H1 (cell line): ENCODE data around the gene NFAT5. TPM values are rescaled to one million over a fixed set of nuclear protein-coding genes. Genes with fewer than 3 reads are reported as not detected.

Source experiments
- JUN ChIP-seq: IDR thresholded peaks from 2 replicates; pipeline ENCODE4 v1.6.1; 2011; ENCODE audit warnings: low read depth, mild to moderate bottlenecking, improper control_type of control experiment, low read length
- KDM4A ChIP-seq: IDR thresholded peaks from one replicate; pipeline ENCODE4 v1.7.1; 2012; ENCODE audit warnings: low read depth, mild to moderate bottlenecking, moderate library complexity, low read length, inconsistent platforms; ENCODE audit not compliant: severe bottlenecking
- POU5F1 ChIP-seq: IDR thresholded peaks from 2 replicates; pipeline ENCODE4 v1.6.1; 2011; ENCODE audit warnings: low read depth, mild to moderate bottlenecking, low read length, moderate library complexity
- SP2 ChIP-seq: IDR thresholded peaks from 2 replicates; pipeline ENCODE4 v1.6.1; 2012; ENCODE audit warnings: mild to moderate bottlenecking, low read length, inconsistent platforms
- polyA plus RNA-seq, 7 experiments: library from polyadenylated mRNA; depleted of rRNA in 3 of 7; stranded (reverse) in 5 of 7; unstranded in 2 of 7; fragments of >200 nt in 5 of 7; fragments of 200-250 nt in 2 of 7; gene quantifications; 1 replicate in 5 of 7; 2 replicates in 1 of 7; 4 replicates in 1 of 7; pipeline versions ENCODE4 v1.2.1 to v1.2.3, GENCODE V29; 2011 to 2013; ENCODE audit warnings: missing spikeins in 2 of 7, mixed read lengths in 2 of 7
- total RNA-seq: library from RNA; stranded (reverse); fragmentation: NEBNext Ultra II Directional; extraction: Animal tissue kit (Norgen Biotek cat#: 25700); gene quantifications from 2 replicates; pipeline ENCODE4 v1.2.1, GENCODE V29; 2021

The NFAT5 gene
- total and polyA plus RNA-seq, 2 of the 8 experiments (the other 6 are each of a cell fraction or from before 2014, with no cell fraction given), result 8.9 to 29.0 TPM

DNA sequence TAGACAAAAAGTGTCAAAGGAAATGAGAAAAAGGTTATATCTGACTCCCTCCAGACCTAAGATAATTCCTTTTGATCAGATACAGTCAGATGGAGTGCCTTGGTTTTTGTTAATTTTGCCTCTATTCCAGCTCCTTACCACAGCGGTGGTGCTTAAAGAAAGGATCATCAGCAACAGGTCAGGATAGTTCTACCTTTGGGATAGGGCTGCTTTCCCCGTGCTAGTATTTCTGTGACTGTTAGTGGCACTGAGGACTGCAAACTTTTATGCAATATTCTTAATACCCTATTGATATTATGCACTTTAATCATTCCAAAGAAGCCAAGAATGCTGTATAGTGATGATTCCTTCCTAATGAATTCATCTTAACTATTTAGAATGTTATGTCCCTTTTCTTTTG, 136.1 kb downstream of the NFAT5 start (continued):
- no peak for TF ChIP-seq JUN
- TF ChIP-seq POU5F1, result no peak
- TF ChIP-seq SP2, result no peak
- TF ChIP-seq KDM4A, result no peak
- TF ChIP-seq, all 59 proteins: peak for 0
